Measurements from ENCODE around the gene C1orf35.

C1orf35 gene

DNA sequence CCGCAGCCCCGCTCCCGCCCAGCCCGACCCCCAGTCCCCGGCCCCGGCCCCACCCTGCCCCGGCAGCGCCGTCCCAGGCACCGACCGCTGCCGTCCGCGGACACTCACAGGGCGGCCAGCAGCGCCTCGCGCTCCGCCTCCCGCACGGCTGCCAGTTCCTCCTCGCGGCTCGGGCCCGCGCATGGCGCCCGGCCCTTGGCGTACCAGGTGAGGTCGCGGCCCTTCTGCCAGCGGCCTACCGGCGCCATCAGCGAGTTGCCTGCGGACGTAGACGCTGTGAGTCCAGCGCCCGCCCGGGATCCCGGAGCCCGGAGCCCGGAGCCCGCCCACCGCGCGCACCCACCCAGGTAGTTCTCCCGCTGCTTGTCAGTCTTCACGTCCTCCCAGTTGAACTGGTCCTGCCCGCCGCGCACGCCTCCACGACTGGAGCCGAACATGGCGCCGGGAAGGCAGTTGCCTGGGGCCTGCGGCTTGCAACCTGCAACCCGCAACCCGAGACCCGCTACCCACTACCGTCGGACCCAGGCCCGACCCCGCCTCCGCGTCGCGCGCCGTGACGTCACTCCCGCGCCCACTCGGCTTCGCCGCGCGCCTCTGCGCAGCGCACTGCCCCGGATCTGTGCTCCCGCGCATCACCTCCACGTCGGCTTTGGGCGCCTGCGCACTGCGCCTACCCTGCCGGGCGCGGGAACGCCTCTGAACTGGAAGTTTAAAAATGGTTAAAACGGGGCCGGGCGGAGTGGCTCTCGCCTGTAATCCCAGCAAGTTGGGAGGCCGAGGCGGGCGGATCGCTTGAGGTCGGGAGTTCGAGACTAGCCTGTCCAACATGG is at the start of gene C1orf35:
Gene C1orf35, minus strand, starts transcription at position 535 of the 830 bp plus-strand sequence. Its CDS starts 98 bp downstream, at position 437.
- peak; percentile 69 for DNase-seq (ENCODE audit: low read depth)

DNA sequence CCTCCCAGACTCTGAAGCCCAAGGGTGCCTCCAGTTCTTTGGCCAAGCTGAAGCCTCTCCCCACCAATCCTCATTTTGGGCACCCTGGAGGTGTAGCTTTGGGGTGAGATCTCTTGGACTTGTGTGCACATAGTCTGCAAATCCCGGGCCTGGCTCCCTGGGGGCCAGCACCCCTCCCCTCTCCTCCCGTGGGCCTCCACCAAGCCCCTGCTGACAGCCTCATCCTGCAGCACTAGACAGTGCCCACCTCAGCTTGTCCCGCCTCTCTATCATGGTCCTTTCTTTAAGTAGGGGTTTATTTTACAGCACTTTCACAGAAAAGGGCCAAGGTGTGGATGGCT is 49.8 kb upstream of the C1orf35 start:
- DNase-seq (ENCODE audit: low read depth): no peak

DNA sequence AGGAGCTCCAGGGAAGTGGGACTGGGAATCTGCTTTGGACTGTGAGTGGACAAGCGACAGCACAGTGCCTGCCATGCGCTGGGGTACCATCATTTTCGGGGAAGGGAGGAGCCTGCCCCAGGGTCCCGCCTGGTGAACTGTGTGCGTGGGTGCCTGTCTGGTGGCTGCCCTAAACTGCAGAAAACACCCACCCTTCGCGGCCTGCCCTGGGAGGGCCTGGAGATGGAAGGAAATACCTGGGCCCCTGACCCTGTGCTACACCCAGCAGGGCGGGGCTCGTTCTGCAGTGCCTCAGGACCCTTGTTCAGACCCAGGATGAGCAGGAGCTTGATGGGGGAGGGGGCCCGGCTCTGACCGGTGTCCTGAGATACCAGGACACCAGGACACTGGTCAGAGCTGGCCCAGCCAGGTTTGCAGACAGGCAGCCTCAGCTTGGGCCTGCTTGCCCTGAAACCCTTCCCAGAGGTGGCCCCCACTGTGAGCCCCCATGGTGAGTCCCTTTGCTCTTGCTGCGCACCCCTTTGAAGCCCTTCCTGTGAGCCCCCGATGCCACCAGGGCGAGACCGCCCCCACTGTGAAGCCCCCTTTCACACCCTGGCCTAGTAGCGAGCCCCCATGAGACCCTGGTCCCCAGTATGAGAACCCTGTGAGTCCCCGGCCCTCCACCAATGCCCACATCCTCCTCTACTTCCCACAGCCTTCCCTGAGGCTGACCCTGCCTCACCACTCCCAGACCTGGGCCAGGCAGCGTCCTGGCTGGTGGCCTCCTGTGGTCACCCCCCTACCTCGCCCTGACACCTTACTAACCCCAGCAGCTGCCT is 49.2 kb upstream of the C1orf35 start:
- no peak for DNase-seq (ENCODE audit: low read depth)

DNA sequence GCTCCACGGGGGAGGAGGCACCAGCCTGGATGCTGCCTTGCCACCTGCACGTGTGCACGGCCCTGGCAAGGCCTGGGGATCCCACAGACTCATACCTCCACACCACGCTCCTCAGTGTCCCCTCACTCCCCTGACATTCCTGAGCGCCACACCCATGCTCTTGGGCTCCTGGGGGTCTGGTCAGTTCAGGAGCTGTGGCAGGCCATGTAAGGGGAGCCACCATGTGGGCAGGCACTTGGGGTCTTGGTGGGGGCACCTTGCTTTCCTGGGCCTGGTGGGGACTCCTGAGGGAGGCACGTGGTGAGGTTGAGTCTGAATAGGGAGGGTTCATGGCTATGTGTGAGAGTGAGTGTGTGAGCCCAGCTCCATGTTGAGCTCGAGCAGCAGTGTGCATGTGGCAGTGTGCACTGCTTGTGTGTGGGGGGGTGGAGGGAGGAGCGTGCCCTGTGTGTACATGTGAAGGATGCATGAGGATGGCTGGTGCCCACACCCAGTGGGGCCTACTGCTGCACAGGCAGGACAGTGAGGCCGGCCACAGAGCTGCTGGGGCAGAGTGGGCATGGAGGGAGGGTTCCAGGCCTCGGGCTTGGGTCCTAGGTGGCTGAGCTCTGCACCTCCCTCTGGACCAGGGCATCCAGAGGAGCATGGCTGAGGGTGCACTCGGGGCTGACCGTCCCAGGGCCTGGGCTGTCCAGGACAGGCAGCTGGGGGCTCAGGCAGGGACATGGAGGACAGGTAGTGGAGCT is 48.2 kb upstream of the C1orf35 start:
- DNase-seq (ENCODE audit: low read depth): no peak

DNA sequence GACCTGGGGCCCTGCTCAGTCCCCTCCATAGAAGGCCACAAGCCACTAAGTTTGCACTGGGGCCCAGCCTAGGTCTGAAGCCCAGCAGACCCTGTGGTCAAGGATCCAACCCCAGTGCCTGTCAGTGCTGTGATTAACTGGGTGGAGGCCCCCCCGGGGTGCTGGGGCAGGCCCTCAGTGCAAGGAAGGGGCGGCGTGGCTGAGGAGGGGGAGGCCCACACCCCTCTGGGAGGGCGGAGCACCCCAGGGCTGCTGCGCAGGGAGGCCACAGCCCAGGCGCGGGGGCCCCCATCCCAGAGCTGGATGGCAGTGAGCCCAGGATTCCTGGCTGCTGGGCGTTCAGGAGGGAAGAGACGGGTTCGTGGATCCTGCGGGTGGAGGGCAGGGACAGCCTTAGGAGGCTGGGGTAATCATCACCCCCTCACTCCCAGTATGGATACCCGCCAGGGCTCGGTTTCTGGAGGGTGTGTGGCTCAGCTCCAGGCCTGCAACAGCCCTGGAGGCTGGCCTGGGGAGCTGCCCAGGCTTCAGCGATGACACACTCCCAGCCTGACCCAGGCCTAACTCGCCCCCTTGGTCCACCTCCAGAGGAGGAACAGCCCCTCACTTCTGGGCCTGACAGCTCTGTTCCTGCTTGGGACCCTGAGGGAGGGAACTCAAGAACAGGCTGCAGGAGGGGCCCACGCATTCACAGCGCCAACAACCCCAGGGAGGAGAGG is 47.5 kb upstream of the C1orf35 start:
- DNase-seq (ENCODE audit: low read depth): no peak

DNA sequence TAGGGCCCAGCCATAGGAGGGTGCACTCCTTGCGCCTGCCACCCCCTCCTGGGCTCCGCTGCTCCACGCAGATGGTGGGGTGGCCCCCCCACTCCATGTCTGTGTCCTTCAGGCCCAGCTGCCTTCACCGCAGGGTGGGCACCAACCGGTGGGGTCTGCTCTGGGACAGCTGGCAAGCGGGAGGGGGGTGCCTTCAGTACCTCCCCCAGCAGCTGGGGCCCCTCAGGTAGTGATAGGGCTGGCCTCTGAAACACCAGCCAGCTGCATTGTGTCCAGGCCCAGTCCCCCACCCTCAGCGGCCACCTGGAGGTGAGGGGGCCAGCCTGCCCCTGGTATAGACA is 47.0 kb upstream of the C1orf35 start:
- DNase-seq (ENCODE audit: low read depth): no peak

DNA sequence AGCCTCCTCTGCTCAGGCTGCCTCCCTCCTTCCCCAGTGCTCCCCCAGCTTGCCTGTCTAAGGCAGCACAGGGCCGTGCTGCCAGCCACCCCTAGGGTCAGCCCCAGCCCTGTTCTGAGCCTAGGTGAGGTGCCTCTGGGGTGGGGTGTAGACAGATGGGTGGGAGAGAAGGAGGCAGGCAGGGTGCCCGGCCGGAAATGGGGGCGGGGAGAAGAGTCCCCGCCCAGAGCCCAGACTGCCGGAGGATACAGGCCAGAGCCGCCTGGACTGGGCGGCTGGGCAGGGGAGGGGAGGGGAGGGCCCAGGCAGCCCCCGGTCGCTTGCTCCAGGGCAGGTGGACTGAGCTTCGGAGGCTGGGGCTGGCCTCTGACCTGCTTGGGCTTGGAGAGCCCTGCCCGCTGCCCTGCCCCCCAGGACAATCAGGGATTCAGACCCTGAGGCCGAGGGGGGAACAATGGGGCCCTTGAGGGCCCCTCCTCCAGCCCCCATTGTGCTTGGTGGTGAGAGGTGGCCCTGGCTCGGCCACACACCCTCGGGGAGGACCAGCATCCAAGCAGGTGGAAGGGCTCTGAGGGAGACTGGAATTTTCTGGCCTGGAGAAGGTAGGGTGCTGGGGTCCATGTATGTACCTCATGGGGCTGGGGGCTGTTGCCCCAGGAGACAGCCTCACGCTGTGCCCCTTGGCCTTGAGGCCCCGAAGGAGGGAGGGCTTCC is 46.4 kb upstream of the C1orf35 start, which contains the start of gene GJC2:
Gene GJC2, plus strand, starts transcription at position 525 of the 714 bp plus-strand sequence. CDS start 7,829 bp downstream, outside the sequence.
- no peak for DNase-seq (ENCODE audit: low read depth)

DNA sequence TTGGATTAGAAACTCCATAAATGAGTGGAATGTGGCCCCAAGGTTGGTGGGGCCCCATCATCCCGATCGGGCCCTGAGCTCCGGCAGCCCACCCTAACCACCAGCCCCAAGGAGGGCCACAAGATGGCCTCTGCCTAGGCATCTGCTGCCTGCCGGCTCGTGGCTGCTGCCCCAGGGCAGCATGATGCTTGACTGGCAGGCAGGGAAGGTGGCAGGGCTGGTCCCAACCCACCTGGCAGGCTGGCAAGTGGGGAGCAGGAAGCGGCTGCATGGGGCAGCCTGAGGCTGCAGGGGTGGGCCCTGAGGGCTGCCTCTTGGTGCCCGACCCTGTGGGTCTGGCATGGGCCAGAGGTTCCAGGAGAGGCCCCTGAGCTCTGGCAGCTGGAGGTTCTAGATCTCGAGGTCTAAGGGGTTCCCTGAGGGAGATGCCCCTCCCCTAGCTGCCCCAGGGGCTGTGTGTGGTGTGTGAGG is 45.8 kb upstream of the C1orf35 start:
- DNase-seq (ENCODE audit: low read depth): no peak

DNA sequence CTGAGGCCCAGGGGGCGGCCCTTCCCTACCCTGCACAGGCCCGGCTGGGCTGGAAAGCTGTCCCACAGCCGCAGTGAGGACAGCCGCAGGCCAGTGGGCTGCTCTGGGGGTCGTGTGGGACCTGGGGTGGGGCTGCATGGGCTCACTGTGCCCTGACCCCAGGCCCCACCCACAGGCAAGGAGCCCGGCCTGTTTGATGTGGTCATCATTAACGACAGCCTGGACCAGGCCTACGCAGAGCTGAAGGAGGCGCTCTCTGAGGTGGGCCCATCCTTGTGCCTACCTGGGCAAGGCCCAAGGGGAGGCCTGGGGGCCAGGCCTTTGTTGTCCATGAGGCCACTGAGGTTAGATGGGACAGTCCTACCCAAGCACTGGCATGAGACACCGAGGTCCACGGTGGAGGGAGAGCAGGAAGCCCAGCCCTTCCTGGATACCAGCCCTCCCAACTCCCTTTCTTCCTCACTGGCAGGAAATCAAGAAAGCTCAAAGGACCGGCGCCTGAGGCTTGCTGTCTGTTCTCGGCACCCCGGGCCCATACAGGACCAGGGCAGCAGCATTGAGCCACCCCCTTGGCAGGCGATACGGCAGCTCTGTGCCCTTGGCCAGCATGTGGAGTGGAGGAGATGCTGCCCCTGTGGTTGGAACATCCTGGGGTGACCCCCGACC is 45.2 kb upstream of the C1orf35 start:
- no peak for DNase-seq (ENCODE audit: low read depth)

DNA sequence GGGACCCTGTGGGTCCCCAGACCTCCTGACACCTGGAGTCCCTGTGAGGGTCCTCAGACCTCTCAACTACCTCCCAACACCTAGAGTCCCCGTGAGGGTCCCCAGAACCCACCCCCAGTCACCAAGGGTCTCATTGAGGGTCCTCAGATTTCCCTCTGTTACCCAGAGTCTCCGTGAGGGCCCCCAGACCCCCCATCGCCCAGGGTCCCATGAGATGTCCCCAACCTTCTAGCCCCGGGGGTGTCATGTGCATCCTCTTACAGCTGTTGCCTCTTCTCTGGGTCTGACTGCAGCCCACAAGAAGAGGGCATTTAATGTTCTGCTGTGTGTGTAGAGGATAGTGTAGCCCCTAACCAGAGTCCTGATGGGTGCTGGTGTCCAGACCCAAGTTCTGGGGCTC is 44.6 kb upstream of the C1orf35 start:
- no peak for DNase-seq (ENCODE audit: low read depth)

DNA sequence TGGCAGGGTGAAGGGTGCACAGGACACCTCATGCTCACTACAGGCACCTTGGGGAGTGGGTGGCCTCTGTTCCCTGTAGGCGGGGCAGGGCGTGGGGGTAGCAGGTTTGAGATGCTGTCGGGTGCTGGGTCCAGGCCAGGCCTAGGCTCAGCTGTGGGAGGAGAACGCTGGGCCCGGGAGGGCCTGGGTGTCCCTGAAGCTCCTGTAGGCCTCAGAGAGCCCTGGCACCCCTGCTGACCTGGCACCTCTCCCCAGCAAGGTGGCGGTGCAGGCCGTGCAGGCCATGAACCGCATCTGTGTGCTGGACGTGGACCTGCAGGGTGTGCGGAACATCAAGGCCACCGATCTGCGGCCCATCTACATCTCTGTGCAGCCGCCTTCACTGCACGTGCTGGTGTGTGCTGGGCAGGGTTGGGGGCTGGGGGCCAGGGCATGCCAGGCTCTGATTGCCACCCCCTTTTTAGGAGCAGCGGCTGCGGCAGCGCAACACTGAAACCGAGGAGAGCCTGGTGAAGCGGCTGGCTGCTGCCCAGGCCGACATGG is 44.1 kb upstream of the C1orf35 start:
- no peak for DNase-seq (ENCODE audit: low read depth)

DNA sequence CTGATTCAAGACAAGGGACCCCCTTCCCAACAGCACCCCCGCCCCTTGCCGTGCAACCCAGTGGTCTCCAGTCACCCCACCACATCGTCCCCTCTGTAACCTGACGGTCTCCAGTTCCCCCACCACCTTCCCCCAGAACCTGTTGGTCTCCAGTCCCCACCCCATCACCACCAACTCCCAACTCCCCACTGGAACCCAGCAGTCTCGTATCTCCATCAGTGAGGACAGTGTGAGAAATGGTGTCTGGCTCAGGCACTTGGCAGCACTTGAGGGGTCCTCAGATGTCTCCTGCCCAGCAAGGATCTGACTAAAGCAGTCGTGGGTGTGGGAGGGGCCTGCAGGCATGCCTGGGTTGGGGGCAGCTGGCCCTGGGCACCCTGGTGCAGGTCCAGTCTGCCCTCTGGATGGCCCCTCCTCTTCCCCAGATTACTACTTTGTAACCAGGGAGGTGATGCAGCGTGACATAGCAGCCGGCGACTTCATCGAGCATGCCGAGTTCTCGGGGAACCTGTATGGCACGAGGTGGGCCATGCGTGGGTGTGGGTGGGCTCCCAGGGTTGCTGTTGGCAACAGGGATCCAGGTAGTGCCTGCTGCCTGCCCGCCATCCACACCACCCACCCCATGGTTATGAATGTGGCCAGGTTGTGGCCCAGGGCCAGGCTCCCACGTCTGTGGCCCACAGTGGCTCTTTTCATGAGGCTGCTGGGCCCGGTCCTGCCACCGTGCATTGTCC is 43.5 kb upstream of the C1orf35 start:
- DNase-seq (ENCODE audit: low read depth): no peak

DNA sequence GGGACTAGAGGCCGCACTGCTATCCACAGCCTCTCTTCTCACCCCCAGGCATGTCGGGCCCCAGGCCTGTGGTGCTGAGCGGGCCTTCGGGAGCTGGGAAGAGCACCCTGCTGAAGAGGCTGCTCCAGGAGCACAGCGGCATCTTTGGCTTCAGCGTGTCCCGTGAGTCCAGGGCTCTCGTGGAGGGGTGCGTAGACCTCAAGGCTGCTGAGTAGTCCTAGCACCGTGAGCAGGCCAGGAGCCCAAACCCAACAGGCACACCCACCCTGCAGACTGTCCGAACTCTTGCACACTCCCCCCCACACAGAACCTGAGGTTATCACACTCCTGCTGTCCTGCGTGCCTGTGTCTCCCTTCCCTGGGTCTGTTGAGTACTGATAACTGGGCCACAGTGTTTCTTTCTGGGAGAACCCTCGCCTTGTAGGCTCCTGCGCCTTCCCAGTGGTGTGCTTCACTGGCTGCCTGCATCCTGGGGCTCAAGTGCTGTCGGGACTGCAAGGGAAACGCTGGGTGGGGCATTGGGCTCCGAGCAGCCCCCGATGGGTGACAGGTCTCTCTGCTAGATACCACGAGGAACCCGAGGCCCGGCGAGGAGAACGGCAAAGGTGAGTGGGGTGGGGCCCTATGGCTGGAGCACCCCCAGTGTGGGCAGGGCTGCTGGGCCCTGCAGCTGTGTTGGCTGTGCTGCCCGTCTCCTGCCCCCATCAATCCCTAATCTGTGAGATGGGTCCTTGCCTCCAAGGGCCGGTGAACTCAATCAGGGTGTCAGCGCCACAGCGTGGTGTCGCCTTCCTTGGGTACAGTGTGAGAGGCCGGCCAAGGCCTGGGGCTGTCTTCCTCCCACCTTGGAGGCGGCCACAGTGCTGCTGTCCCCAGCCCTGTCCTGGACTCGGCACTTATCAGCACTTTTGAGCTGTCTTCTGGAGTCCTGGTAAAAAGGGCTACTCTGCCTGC is 42.6 kb upstream of the C1orf35 start:
- DNase-seq (ENCODE audit: low read depth): no peak

DNA sequence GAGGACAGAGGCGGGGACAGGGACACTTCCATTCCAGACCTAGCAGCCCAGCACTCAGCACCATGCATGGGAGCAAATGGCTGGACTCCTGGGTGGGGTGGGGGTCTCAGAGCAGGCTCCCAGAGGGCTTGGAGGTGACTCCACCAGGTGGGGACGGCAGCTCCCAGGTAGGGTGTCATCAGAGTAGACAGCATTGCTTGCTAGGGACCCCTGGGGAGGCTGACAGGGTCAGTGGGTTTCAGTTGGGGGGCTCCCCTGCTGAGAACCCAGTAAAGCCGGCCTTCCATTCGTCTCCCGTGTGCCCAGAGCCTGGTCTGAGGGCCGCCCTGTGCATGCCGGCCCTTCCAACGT is 41.8 kb upstream of the C1orf35 start:
- no peak for DNase-seq (ENCODE audit: low read depth)

DNA sequence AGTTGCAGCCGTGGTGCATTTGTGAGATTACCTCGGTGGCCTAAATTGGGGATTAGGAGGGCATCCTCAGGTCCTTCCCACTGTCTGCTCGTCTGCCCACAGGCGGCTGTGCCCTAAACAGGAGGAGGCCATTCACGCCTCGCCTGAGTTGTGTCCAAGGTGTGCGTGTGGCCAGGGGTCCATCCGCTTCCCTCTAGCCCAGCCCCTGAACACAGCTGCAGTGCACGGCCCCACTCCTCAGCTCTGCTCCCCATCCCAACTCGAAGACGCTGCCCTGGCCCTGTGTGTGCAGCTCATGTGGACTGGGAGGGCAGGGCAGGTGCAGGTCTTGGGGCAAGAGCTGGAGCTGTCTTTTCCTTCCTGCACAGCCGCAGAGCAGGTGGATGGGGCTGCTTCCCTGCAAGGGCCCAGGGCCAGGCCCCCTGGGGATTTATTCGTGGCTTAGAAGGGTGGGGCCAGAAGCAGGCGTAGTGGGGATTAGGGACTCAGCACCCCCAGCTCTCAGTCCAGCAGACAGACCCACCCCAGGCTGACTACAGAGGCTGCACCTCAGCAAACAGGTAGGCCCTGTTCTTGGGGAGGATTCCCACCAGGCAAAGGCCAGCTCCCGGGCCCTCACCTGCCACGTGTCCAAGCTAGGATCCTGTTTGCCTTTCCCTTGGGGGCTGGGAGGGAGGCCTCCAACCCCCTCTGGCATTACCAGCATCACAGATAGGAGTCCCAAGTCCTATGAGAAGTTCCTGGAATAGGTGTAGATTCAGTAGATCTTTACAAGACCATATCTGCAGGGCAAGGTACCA is 41.3 kb upstream of the C1orf35 start:
- DNase-seq (ENCODE audit: low read depth): no peak

DNA sequence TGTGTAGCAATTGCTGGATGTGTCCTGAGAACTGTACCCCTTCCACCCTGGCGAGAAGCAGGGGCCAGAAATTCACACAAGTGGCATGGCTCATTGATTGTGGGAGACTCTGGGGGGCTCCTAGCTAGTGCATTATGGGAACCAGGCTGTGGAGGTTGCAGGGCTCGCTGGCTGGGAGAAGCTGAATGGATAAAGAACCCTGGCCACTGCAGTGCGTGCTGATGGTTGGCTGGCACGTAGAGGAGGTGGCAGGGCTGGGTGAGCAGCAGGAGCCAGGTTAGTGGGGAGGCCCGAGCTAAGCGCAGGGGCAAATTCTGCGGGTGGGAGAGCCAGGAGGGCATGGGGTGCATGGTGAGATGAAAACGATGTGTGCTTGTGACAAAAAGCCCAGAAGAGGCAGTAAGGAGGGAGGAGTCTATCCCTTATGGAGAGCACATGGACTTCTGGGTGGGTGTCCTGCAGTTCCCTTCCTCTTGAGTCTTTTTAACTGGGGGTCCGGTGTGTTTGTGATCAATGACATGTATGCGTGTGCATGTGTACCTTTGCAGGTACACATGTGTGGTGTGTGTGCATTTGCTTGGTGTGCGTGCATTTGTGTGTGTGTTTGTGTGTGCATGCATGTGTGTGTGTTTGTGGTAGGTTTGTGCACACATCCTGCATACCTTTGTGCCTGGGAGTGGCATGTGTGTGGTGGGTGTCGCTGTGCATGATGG is 40.5 kb upstream of the C1orf35 start:
- no peak for DNase-seq (ENCODE audit: low read depth)

DNA sequence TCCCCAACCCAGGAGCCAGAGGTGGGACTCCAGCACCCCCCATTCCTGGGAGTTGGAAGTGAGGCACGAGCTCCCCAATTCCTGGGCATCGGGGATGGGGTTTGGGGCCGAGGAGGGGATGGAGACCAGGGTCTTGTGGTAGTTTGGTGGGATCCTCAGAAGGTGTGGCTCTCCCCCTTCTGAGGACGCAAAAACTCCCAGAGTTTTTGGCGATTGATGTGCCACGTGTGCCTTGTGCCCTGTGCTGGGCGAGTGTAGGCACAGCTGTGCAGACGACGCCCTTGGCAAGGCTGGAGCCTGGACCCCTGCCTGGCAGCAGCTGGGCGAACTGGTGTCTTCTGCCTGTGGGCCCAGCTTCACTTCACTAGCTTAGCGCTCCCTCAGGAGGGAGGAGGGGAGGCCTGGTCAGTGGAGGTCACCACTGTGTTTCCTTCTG is 39.6 kb upstream of the C1orf35 start:
- no peak for DNase-seq (ENCODE audit: low read depth)

All from HS-27A (cell line).